Fibroblast of the aortic adventitia (primary cell): Measurements from ENCODE around the gene TMEM202. TPM values are rescaled to one million over a fixed set of nuclear protein-coding genes. Genes with fewer than 3 reads are reported as not detected.
"Not testable (repeated sequence)": the region's sequence is repeated elsewhere in the genome, so short reads cannot be mapped to it uniquely, and the experiment has no call there.

Experiments used
- DNase-seq: peaks from one replicate; pipeline ENCODE4 v3.0.0-alpha.2; 2010; ENCODE audit warnings: low read depth
- H3K4me3 ChIP-seq: 2 replicates; pipeline ENCODE4 v1.5.1; 2011; ENCODE audit warnings: low read depth, mild to moderate bottlenecking, control low read depth, low read length, moderate library complexity
- total RNA-seq: library from RNA; depleted of rRNA; stranded (reverse); fragments of >200 nt; gene quantifications from 2 replicates; pipeline ENCODE4 v1.2.3, GENCODE V29; 2012; ENCODE audit warnings: low replicate concordance
- TF ChIP-seq, protein P1 (sequence below): IDR thresholded peaks from 2 replicates; pipeline ENCODE4 v1.5.1; 2011; ENCODE audit warnings: mild to moderate bottlenecking, low read length, control low read depth, inconsistent platforms; ENCODE audit not compliant: insufficient read depth

TMEM202 gene
- total RNA-seq, 1 donor = not detected

DNA sequence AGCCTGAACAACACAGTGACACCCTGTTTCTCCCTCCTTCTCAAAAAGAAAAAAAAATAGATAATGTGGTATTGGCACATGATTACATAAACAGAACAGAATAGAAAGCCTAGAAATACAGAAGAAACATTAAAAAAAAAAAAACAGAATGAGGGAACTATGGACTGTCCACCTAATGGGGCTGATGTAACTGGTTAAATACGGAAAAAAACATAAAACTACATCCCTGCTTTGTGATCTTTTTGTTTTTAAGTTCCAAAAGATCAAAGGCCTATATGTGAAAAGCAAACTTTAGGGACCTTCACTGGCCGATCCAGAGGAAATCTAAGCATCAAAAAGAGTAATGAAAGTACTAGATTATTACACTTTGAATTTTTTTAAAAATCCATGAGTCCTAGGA is 17.2 kb downstream of the TMEM202 start:
- no peak for DNase-seq
- TF ChIP-seq, protein P1, sequence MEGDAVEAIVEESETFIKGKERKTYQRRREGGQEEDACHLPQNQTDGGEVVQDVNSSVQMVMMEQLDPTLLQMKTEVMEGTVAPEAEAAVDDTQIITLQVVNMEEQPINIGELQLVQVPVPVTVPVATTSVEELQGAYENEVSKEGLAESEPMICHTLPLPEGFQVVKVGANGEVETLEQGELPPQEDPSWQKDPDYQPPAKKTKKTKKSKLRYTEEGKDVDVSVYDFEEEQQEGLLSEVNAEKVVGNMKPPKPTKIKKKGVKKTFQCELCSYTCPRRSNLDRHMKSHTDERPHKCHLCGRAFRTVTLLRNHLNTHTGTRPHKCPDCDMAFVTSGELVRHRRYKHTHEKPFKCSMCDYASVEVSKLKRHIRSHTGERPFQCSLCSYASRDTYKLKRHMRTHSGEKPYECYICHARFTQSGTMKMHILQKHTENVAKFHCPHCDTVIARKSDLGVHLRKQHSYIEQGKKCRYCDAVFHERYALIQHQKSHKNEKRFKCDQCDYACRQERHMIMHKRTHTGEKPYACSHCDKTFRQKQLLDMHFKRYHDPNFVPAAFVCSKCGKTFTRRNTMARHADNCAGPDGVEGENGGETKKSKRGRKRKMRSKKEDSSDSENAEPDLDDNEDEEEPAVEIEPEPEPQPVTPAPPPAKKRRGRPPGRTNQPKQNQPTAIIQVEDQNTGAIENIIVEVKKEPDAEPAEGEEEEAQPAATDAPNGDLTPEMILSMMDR = no peak
- H3K4me3 ChIP-seq = no peak overlapping the region

DNA sequence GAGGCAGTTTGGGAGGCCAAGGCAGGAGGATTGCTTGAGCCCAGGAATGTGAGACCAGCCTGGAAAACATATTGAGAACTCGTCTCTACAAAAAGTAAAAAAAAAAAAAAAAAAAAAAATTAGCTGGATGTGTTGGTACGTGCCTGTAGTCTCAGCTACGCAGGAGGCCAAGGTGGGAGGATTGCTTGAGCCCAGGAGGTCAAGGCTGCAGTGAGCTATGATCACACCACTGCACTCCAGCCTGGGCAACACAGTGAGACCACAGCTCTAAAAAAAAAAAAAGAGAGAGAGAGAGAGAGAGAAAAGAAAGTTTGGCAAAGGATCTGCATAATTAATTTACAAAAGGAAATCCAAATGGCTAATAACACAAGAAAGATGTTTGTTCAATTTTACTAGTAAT is 21.7 kb downstream of the TMEM202 start:
- not testable (repeated sequence) for H3K4me3 ChIP-seq, DNase-seq

DNA sequence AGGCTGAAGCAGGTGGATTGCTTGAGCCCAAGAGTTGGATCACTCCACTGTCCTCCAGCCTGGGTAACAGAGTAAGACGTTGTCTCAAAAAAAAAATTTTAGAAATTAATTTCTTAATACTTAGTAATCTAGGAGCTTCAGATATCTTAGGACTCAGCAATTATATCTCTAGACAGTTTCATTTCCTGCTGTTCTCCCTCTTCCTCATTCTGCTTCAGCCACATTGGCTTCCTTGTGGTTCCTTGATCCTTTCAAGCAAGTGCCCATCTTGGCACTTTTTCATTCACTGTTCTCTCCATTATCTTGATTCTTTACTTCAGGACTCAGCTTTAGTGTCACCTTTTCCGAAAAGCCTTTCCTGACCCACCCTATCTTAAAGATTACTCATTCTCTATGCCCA is 22.5 kb downstream of the TMEM202 start:
- DNase-seq = no peak
- TF ChIP-seq, protein P1 = no peak
- H3K4me3 ChIP-seq = no peak overlapping the region

DNA sequence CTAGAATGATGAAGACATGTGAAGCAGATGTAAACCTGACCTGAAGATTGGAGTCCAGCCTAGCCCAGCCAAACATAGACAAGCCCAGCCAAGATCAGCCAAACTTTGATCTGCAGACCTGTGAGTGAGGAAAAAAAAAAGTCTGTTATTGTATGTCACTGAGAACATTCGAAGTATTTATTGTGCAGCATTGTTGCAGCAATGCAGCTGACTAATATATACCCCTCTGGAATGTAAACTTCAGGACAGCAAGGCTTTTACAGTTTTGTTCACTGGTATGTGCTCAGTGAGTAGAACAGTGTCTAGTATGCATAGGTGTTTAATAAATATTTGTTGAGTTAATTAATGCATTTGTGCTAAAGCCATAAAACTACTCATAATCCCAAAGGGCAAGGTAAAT is 23.4 kb downstream of the TMEM202 start:
- DNase-seq = no peak
- TF ChIP-seq, protein P1 = no peak
- H3K4me3 ChIP-seq = no peak overlapping the region

DNA sequence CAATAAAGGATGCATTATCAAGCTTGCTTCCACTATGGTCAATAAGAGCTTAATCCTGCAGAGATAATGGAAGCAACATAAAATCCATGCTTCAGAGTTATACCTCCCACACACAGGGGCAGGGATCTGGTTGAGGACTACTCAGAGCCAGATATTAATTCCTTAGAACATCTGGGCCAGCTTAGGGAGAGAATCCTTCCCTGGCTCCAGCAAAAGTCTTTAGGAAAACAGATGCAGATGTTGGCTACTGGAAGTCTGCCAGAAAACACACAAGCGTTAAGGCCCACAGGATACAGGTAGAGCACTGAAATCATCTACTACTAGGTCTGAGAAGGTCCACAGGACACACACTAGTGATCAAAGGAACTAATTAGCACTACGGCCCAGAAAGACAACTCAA is 25.2 kb downstream of the TMEM202 start:
- no peak for DNase-seq

DNA sequence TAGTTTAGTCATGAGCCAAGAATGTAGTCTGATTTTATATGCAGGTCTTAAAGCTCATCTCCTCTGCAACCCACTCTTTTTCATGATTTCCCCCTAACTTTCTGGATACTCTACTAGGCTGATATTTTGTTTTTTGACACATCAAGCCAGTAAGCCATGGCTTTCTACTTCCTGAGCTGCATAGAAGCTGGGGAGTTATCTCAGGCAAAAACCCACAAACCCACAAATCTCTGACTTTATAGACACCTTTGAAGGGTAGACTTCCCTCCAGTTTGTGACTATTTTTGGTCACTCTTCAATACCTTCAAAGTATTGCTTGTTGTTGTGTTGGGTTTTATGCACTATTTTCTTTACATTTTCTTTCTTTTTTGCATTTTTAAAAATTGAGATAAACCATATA is 28.6 kb downstream of the TMEM202 start:
- no peak overlapping the region for H3K4me3 ChIP-seq
- no peak for DNase-seq

More for the DNA sequence above, 25.2 kb downstream of the TMEM202 start:
- H3K4me3 ChIP-seq = no peak overlapping the region
- TF ChIP-seq, protein P1 = no peak

DNA sequence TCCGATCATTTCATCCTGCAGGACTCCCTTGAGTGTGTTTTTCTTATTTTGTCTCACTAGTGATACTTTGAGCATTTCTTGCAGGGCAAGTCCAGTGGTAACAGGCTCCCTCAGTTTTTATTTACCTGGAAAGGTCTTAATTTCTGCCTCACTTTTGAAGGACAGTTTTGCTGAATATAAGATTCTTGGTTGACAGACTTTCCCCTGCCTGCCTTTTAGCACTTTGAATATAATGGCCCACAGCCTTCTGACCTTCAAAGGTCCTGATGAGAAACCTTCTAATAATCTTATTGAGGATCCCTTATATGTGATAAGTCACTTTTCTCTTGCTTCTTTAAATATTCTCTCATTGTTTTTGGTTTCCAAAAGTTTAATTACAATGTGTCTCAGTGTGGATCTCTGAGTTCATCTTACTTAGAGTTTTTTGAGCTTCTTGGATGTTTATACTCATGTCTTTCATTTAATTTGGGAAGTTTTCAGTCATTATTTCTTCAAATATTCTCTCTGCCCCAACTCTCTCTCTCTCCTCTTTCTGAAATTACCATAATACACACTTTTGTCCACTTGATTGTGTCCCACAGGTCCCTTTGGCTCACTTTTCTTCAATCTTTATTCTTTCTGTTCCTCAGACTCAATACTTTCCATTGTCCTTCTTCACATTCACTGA is 39.7 kb downstream of the TMEM202 start:
- TF ChIP-seq, protein P1 = no peak
- no peak overlapping the region for H3K4me3 ChIP-seq
- DNase-seq = no peak

More for the DNA sequence above, 28.6 kb downstream of the TMEM202 start:
- TF ChIP-seq, protein P1 = no peak

DNA sequence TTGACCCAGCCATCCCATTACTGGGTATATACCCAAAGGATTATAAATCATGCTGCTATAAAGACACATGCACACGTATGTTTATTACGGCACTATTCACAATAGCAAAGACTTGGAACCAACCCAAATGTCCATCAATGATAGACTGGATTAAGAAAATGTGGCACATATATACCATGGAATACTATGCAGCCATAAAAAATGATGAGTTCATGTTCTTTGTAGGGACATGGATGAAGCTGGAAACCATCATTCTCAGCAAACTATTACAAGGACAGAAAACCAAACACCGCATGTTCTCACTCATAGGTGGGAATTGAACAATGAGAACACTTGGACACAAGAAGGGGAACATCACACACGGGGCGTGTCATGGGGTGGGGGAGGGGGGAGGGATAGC is 44.7 kb downstream of the TMEM202 start:
- not testable (repeated sequence) for H3K4me3 ChIP-seq, DNase-seq
